Subcutaneous adipose tissue (tissue), 4 donors: ENCODE measurements around the gene CAMTA1. TPM values are rescaled to one million over a fixed set of nuclear protein-coding genes. Genes with fewer than 3 reads are reported as not detected.

Experiments
- CTCF ChIP-seq: fragments of 450-650 bp; IDR thresholded peaks from one replicate; pipeline ENCODE4 v1.5.1; 2016; ENCODE audit warnings: low read depth, mild to moderate bottlenecking, control low read depth, antibody characterized with exemption, moderate library complexity
- total RNA-seq, 4 donors: library from RNA; depleted of rRNA; stranded (reverse); fragments of >200 nt; gene quantifications; one replicate each; pipeline ENCODE4 v1.1.0, GENCODE V29; 2016

The CAMTA1 gene
- total RNA-seq, 4 donors from 2014 or later: 58.6 to 82.5 (median 78.0) TPM

- TF ChIP-seq CTCF: no peak
These were observed 789.1 kb downstream of the CAMTA1 start for GRCh38 chr1:7574121-7575040.

GRCh38 chr1:7575041-7575400, 789.8 kb downstream of the CAMTA1 start:
- TF ChIP-seq CTCF: no peak

- TF ChIP-seq CTCF: no peak
These were observed 791.8 kb downstream of the CAMTA1 start for GRCh38 chr1:7576946-7577657.

GRCh38 chr1:7578206-7578605, 793.0 kb downstream of the CAMTA1 start:
- TF ChIP-seq CTCF: no peak

GRCh38 chr1:7579016-7579415, 793.8 kb downstream of the CAMTA1 start:
- TF ChIP-seq CTCF: no peak

- TF ChIP-seq CTCF: no peak
These were observed 794.9 kb downstream of the CAMTA1 start for GRCh38 chr1:7579831-7580804.
